T-helper 2 cell (primary cell): ENCODE measurements around the gene BBLN.

Source experiments
- DNase-seq, 5 experiments: peaks; one replicate each; pipeline versions ENCODE4 v3.0.0 to v3.0.0-alpha.2; 2012 to 2022

The BBLN gene

DNA sequence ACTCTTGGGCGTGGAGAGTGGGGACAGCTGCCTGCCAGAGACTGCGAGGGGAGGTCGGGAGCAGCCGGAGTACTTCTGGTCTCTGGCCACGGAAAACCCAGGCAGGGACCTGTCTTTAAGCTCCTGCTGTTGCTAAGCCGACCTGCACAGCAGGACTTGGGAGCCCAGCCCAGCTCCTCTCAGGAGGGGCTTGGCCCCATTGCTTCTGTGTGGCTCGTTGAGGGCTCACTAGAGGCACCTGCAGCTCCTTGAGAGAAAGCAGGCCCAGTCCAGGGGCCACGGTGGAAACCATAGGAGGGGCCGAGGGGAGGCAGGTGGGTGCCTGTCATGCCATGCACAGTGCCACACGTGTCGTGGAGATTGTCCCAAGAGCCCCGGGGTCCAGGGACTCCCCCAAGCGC lies 14.1 kb upstream of the BBLN start:
- DNase-seq, result no peak

DNA sequence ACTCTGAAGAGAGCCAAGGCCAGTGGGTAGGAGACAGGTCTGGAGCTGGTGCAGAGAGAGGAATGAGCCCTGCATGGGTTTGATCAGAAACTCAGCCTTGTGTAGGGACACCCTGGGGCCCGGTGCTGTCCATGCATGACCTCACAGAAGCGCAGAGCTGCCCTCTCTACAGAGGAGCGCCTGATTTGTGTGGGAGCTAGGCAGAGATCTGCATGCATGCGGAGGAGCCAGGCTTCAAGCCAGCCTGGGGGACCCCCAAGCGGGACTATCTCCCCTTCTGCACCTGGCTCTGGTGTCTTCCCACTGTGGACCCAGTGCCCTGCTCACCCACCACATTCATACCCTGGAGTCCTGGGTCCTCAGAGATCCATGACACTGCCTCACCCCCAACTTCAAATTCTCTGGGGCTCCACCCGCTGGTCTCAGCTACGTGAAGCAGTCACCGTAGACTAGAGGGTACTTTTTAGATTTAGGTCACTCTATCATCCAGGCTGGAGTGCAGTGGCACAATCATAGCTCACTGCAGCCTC lies 13.4 kb upstream of the BBLN start:
- no peak for DNase-seq

DNA sequence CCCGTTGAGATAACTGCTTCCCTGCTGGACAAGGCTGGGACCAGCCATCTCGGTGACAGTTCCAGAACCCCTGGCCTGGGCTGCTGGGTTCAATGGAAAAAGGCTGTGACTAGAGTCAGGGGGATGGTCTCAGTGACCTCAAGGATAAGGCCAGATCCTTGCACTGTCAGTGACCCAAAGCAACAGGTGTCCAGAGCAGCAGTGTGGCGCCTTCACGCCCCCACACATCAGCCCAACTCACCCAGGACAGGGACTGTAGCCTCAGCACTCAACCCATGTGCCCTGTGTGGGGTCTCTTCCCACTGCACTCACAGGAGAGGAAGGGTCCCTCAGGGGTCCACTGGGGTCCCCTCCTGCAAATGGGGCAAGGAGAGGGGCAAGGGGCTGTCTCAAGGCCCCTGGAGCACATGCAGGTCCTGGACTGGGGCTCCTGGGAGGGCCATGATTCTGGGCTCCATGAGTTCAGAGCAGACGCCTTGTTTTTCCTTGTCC lies 11.5 kb upstream of the BBLN start:
- DNase-seq, result no peak

DNA sequence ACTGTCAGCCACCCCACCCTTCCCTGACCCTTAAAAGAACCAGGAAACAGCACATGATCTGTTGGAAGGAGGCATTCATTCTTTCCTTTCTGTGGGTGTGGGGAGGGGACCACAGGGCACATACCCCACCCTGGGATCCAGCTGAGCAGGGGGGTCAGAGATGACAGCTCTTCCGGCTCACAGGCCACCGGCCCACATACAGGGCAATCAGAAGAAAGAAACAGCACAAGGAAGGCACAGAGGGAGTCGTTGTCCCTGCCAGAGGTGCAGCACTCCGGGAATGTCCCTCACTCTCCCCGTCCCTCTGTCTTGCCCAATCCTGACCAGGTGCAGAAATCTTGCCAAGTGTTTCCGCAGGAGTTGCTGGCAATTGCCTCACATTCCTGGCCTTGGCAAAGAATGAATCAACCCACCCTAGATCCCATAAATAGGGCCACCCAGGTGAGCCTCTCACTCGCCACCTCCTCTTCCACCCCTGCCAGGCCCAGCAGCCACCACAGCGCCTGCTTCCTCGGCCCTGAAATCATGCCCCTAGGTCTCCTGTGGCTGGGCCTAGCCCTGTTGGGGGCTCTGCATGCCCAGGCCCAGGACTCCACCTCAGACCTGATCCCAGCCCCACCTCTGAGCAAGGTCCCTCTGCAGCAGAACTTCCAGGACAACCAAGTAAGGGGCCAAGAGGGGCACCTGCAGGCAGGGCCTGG lies 10.9 kb upstream of the BBLN start, which contains the start of gene LCN2:
TSS of gene LCN2 (plus strand) at position 453 of the 701 bp plus-strand sequence. CDS start at position 526, 73 bp downstream.
- DNase-seq, result no peak

GRCh38 chr9:128149951-128150593 lies 10.0 kb upstream of the BBLN start:
- DNase-seq, result no peak

DNA sequence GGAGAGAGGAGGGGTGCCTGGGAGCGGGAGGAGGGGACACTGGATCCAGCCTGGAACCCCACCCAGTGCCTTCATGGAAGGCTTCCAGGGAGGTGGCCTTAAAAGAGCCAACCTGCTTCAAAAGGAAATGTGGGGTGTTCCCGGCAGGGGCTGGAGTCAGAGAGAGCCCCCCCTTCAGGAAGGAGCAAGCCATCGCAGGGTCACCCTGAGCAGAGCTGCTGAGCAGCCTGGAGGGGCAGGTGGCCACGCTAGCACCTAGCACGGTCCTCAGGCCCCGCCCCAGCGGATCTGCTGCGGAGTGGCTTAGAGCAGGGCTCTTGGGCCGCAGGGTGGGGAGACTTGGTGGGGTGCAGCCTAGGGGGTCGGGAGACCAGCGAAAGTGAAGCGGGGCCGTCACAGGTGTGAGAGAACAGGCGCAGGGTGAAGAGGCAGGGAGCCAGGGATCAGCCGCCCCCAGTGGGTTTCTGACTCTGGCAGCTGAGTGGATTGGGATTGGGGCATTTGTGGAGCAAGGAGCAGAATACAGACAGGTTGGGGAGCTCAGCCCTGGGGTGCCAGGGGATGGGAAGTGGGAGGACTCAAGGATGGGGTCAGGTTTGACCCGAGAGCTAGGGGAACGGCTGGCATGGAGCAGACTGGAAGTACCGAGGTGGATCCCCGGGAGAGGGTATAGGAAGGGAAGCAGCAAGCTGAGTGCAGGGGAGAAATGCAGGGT lies 9.3 kb upstream of the BBLN start:
- peak in 1 of 5 experiments; percentile 30 for DNase-seq

DNA sequence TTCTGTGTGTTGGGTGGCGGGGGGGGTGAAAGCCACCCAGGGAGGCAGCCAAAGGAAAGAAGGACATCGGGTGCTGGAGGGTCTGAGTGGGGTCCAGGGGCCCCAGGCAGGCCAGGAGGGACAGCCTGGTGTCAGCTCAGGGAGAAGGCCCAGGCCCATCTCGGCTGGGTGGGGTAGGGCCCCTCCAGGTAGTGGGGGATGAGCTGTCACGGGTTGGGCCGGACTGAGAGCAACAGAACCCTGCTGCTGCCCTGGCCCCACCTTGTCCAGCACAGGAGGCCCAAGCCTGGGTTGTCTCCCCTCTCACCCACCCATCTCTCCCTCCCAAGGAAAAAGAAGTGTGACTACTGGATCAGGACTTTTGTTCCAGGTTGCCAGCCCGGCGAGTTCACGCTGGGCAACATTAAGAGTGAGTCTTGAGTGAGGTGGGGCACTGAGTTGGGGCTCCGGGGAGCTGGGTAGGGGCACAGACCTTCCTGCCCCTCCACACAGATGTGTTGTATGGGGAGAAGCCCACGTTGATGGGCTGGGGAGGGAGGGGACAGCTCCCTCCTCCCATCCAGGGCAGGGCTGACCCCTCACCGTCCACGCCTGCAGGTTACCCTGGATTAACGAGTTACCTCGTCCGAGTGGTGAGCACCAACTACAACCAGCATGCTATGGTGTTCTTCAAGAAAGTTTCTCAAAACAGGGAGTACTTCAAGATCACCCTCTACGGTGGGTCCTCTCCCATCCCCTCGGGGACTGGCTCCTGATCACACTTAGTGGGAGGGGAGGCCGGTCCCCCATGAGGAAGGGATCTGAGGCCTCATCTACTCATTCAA lies 8.5 kb upstream of the BBLN start:
- DNase-seq, result no peak

- no peak for DNase-seq
These were observed 7.7 kb upstream of the BBLN start for GRCh38 chr9:128152133-128153059.

DNA sequence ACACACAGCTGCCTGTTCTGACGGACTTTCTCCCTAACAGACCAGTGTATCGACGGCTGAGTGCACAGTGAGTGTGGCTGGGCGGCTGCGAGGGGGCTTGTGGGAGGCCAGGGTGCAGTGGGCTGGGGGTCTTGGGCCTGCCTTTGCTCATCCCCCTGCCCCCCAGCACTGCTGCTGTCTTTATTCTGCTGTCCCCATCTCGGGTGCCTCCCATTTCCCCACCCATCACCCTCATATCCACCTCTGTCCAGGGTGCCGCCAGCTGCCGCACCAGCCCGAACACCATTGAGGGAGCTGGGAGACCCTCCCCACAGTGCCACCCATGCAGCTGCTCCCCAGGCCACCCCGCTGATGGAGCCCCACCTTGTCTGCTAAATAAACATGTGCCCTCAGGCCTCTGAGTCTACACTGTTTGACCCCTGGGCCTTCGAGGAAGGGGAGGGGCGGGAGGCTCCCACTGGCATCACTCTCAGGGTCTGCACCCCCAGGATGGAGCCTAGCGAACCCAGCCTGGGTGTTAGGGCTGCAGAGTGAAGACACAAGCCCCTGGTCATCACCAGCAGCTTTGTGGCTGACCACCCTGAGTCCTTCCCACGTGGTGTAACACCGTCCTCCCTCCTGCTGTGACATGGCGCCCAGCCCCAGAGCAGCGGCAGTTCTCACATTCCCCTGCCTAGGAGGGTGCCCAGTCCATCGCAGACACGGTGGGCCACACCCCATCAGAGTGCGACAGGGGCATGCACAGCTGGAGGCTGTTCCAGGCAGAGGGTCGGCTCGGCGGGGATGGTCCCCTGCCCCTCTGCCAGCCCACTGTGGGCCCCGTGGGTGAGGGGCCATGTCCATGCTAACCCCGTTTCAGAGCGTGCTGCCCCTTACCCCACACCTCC lies 6.8 kb upstream of the BBLN start:
- DNase-seq, result no peak

DNA sequence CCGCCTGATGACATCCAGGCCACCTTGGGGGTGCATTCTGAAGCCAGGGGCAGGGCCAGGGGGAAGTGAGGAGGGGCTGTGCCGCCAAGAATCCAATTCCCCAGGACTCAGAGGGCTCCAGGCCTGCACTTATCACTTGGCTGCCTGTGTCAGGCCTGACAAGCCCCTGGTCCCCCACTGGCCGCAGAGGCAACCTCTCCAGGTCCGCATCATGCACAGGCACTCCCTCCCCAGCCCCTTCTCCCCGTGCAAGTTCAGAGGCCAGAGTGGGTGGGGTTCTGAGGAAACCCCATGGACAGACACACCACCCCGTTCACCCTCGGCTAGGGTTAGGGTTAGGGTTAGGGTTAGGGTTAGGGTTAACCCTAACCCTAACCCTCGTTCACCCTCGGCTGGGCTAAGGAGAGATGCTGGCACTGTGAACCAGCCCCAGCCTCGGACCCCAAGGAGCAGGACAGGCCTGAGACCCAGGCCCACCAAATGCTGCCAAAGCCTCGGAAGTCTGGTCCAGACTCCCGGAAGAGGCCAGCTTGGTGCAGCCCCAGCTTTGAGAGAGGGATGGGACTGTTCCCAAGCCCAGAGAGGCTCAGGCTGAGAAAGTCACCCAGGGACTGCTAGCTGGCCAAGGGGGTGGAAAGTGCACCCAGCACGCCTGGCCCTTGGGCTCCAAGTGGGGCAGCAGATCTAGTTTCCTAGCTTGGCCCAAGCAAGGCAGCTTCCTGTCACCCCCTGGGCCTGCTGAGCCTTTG lies 5.9 kb upstream of the BBLN start:
- no peak for DNase-seq

GRCh38 chr9:128155736-128156500 lies 4.1 kb upstream of the BBLN start:
- DNase-seq, result no peak

DNA sequence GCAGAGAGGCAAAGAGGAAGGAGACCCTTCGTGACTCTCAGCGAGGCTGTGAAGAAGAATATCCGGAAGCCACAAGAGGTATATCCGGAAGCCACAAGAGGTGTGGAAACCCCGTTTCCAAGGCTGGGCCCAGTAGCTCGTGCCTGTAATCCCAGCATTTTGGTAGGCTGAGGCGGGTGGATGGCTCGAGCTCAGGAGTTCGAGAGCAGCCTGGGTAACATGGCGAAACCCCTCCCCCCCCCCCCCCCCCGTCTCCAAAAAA lies 612 bp upstream of the BBLN start:
- peak in 3 of 5 experiments; percentile 49 to 86 (median 64) for DNase-seq

- DNase-seq, result peak in 3 of 5 experiments; percentile 17 to 69 (median 39)
These were observed 530 bp downstream of the BBLN start for GRCh38 chr9:128160603-128160987.

DNA sequence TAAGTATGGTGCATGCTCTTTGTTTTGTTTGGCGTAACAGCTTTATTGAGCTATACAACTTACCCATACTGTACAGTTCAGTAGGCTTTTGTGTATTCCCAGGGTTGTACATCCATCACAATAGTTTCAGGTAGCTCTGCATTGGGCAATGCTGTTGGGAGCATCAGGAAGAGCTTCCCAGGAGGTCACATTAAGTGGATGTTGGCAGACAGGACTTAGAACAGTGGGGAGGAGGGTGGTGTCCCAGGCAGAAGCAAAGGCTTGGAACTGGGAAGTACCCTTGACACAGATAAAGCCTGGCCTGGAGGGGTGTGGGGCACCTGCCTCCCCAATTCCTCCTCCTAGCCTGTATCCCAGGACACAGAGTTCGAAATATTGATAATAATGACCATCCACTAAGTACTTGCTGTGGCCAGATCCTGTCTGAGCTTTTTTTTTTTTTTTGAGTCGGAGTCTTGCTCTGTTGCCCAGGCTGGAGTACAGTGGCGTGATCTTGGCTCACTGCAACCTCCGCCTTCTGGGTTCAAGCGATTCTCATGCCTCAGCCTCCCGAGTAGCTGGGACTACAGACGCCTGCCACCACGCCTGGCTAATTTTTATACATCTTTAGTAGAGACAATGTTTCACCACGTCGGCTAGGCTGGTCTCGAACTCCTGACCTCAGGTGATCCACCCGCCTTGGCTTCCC lies 1.3 kb downstream of the BBLN start:
- no peak for DNase-seq

DNA sequence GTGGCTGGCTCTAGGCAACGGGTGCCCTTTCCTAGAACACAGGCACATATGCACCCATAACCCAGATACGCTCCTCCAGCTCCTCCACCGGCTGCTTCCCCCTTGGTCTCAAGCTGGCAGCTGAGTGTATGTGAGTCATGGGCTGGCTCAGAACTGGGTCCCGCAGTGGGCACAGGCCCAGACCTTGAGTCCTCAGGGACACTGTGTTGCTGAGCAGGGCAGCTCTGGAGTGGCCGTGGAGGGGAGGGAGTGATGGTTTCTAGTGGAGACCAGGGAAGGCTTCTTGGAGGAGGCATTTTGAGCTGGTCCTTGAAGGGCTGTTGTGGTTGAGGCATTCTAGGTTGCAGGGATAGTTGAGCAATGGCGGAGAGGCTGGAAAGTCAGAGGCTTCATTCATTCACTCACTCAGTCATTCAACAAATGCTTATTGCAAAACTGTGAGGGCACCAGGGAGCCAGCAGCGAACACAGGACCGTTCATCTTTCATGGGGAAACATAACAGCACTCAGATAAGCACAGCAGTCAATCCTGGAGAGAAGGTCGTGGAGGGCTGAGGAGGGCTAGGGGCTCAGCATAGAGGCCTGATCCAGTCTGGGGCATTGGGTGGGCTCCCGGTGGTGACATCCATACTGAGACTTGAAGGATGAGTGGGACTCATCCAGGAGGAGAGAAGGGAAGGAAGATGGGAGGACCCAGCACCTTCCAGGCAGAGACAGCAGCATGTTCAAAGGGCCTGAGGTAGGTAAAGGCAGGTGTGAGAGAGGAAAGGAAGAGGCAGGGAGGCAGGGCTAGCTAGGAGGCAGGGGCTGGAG lies 2.4 kb downstream of the BBLN start:
- DNase-seq, result no peak

GRCh38 chr9:128163027-128163515 lies 3.0 kb downstream of the BBLN start:
- DNase-seq, result no peak
